SKM-1 treated with dmso at 0.1 percent for 144 hours (cell line): ENCODE data around the gene SERINC5.
"Not testable (repeated sequence)": the region's sequence is repeated elsewhere in the genome, so short reads cannot be mapped to it uniquely, and the experiment has no call there.

Experiments
- DNase-seq: peaks from one replicate; lab custom pipeline; 2025; ENCODE audit not compliant: unreplicated experiment; lab: John Stamatoyannopoulos, UW

The SERINC5 gene

GRCh38 chr5:80255811-80256712, at the start of gene SERINC5:
Gene SERINC5 (minus strand): TSS chr5:80256048. CDS start chr5:80255922, 126 bp downstream.
- DNase-seq = peak; percentile 72

- no peak for DNase-seq
Observed at GRCh38 chr5:80302636-80303035, 46.8 kb upstream of the SERINC5 start.

- DNase-seq = not testable (repeated sequence)
Observed at GRCh38 chr5:80301342-80301741, 45.5 kb upstream of the SERINC5 start.

DNA sequence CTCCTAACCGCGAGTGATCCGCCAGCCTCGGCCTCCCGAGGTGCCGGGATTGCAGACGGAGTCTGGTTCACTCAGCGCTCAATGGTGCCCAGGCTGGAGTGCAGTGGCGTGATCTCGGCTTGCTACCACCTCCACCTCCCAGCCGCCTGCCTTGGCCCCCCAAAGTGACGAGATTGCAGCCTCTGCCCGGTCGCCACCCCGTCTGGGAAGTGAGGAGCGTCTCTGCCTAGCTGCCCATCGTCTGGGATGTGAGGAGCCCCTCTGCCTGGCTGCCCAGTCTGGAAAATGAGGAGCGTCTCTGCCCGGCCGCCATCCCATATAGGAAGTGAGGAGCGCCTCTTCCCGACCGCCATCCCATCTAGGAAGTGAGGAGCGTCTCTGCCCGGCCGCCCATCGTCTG, 44.9 kb upstream of the SERINC5 start:
- DNase-seq = not testable (repeated sequence)

GRCh38 chr5:80300125-80300524, 44.3 kb upstream of the SERINC5 start:
- DNase-seq = no peak

DNA sequence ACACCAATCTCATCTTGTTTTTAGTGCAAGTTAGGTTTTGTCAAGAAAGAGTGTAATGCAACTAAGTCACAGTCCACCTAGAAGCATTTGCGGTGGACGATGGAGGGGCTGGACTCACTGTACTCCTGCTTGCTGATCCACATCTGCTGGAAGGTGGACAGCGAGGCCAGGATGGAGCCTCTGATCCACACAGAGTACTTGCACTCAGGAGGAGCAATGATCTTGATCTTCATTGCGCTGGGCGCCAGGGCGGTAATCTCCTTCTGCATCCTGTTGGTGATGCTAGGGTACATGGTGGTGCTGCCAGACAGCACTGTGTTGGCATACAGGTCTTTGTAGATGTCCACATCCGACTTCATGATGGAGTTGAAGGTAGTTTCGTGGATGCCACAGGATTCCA, 43.8 kb upstream of the SERINC5 start:
- no peak for DNase-seq

GRCh38 chr5:80296121-80296520, 40.3 kb upstream of the SERINC5 start:
- DNase-seq = no peak

GRCh38 chr5:80291761-80292160, 35.9 kb upstream of the SERINC5 start:
- DNase-seq = no peak

DNA sequence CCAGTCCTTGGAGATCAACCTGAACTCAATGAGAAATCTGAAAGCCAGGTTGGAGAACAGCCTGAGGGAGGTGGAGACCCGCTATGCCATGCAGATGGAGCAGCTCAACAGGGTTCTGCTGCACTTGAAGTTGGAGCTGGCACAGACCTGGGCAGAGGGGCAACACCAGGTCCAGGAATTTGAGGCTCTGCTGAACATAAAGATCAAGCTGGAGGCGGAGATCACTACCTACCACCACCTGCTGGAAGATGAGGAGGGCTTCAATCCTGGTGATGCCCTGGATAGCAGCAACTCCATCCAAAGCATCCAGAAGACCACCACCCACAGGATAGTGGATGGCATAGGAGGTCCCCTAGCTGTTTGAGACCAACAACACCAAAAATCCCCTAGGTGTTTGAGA, 33.5 kb upstream of the SERINC5 start:
- no peak for DNase-seq

DNA sequence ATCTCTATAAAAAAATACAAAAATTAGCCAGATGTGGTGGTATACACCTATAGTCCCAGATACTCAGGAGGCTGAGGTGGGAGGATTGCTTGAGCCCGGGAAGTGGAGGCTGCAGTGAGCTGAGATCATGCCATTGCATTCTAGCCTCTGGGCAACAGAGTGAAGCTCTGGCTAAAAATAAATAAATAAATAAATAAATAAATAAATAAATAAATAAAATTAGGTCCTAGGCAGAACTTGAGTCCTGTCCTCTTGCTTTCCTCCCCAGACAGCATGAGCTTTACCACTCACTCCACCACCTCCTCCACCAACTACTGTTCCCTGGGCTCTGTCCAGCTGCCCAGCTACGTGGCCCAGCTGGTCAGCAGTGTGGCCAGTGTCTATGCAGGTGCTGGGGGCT, 32.3 kb upstream of the SERINC5 start:
- DNase-seq = no peak

GRCh38 chr5:80284720-80285119, 28.9 kb upstream of the SERINC5 start:
- no peak for DNase-seq

DNA sequence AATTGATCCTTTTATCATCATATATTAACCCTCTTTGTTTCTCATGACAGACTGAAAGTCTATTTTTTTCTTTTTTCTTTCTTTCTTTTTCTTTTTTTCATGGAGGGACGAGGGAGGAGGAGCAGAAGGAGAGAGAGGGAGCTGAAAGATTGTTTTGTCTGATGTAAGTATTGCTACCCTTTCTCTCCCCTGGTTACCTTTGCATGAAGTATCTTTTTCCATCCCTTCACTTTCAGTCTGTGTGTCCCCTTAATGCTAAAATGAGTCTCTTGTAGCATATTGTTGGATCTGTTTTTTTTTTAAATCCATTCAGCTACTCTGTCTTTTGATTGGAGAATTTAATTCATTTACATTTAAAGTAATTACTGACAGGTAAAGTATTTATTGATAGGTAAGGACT, 27.5 kb upstream of the SERINC5 start:
- DNase-seq = no peak

- no peak for DNase-seq
Observed at GRCh38 chr5:80282054-80282453, 26.2 kb upstream of the SERINC5 start.

- DNase-seq = no peak
Observed at GRCh38 chr5:80277191-80277590, 21.3 kb upstream of the SERINC5 start.

- DNase-seq = no peak
Observed at GRCh38 chr5:80276186-80276585, 20.3 kb upstream of the SERINC5 start.

DNA sequence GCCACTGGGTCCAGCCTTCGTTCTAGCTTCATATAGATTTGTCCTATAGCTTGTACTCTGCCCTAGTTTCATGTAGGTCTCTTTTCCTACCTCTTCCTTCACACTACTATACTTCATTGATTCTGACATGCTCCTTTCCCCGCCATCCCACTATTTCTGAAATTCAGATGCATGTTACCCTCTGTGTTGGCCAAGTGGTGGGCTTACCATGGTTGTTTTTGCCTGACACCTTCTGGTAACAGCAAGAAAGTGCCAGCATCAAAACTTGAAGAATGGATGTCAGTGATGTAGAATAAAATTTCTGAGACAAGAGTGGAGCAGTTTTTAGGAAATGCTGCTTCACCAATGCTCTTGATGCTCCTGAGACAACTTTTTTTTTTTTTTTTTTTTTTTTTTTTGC, 19.5 kb upstream of the SERINC5 start:
- no peak for DNase-seq

DNA sequence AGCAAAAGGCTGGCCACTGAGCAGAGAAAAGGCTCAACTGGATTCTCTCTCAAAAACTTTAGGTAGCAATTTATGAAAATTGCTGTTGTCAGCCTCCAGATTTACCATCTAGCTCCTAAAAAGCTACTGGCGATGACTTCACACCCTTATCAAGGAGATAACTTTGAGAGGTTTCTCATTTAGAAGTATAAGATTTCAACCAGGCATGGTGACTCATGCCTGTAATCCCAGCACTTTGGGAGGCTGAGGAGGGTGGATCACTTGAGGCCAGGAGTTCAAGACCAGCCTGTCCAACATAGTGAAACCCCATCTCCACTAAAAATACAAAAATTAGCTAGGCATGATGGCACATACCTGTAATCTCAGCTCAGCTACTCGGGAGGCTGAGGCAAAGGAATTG, 14.7 kb upstream of the SERINC5 start:
- DNase-seq = not testable (repeated sequence)

GRCh38 chr5:80269991-80270438, 14.2 kb upstream of the SERINC5 start:
- no peak for DNase-seq

DNA sequence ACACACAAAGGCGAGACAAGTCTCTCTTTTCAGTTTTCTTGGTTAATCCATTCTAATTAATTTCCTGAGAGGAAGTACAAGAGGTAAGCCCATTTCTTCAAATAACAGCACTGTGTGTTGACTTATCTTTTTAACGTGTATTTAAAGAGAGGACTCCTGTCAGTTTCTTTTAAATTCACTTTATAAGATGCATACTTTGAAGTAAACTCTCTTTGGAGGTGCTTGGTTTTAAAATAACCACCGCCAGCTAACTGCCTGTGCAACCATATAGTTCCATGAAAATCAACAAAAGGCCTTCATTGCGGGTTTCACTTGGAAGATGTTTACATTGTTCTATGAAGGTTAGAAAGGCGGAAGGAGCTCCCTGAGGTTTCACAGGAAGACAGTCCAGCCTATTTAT, 13.1 kb upstream of the SERINC5 start:
- no peak for DNase-seq

- no peak for DNase-seq
Observed at GRCh38 chr5:80266566-80266965, 10.7 kb upstream of the SERINC5 start.

DNA sequence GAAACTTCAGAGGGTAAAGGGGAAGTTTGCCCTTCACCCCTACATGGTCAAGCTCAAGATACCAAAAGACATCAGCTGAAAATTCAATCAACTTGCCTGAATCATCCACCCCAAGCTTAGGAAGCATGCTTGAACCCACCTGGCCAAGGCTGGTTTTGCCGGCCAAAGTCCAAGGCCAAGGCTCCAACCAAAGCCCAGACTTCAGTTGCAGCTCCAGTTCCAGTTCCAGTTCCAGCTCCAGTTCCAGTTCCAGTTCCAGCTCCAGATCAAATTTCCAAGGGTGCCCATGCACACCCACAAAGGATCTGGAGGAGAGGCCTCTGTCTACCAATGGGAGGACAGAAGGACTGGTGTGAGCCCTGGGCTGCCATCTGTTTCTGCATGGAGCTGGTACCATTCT, 4.6 kb upstream of the SERINC5 start:
- no peak for DNase-seq

DNA sequence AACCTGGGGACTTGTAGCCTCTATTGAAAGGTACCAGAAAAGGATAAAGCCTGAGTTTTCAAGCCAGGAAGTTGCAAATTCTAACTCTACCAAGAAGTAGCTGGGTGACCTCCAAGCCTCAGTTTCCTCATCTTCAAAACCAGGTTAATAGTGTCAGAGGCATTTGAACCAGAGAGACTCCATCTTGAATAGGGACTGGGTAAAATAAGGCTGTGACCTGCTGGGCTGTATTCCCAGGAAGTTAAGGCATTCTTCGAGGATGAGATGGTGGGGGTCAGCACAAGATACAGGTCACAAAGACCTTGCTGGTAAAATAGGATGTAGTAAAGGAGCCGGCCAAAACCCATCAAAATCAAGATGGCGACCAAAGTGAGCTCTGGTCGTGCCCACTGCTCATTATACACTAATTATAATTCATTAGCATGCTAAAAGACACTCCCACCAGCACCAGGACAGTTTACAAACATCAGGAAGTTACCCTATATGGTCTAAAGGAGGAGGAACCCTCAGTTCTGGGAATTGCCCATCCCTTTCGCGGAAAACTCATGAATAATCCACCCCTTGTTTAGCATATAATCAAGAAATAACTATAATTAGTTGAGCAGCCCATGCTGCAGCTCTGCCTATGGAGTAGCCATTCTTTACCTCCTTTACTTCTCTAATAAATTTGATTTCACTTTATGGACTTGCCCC, 3.8 kb upstream of the SERINC5 start:
- DNase-seq = no peak
